Esophagus (tissue), 2 donors: ENCODE data around the gene NBPF4. TPM values are rescaled to one million over a fixed set of nuclear protein-coding genes. Genes with fewer than 3 reads are reported as not detected.
"Not testable (repeated sequence)": the region's sequence is repeated elsewhere in the genome, so short reads cannot be mapped to it uniquely, and the experiment has no call there.

Source experiments
- H3K27ac ChIP-seq, 2 donors: one replicate each; pipeline ENCODE4 v1.5.1; 2013; ENCODE audit warnings: low read depth in 2 of 2, mild to moderate bottlenecking in 2 of 2, inconsistent platforms in 1 of 2, low read length in 1 of 2, moderate library complexity in 1 of 2
- H3K27me3 ChIP-seq, 2 donors: one replicate each; pipeline ENCODE4 v1.6.1; 2013; ENCODE audit warnings: low read length in 2 of 2, control low read depth in 1 of 2, mild to moderate bottlenecking in 1 of 2; ENCODE audit not compliant: insufficient read depth in 2 of 2, control insufficient read depth in 1 of 2
- H3K36me3 ChIP-seq, 2 donors: one replicate each; pipeline ENCODE4 v1.6.1; 2013; ENCODE audit warnings: low read length in 1 of 2; ENCODE audit not compliant: control insufficient read depth in 2 of 2, insufficient read depth in 2 of 2
- H3K4me1 ChIP-seq, 2 donors: one replicate each; pipeline ENCODE4 v1.6.1; 2013; ENCODE audit warnings: low read length in 1 of 2; ENCODE audit not compliant: control insufficient read depth in 2 of 2, insufficient read depth in 2 of 2
- H3K4me3 ChIP-seq, 2 donors: one replicate each; pipeline ENCODE4 v1.5.1; 2013; ENCODE audit warnings: low read length in 2 of 2, mild to moderate bottlenecking in 2 of 2, low read depth in 1 of 2, moderate library complexity in 1 of 2
- H3K9me3 ChIP-seq, 2 donors: one replicate each; pipeline ENCODE4 v1.6.1; 2013; ENCODE audit warnings: mild to moderate bottlenecking in 2 of 2, low read depth in 1 of 2, low read length in 1 of 2, moderate library complexity in 1 of 2; ENCODE audit not compliant: control insufficient read depth in 2 of 2, insufficient read depth in 1 of 2
- WGBS, 2 donors: extraction: QIAGEN DNeasy Blood & Tissue Kit; methylation state at CpG; one replicate each; pipeline ENCODE4 v1.1.7; 2013; 5-methylcytosine and 5-hydroxymethylcytosine counted together
- polyA plus RNA-seq, 2 donors: library from polyadenylated mRNA; stranded (reverse); fragments of 200-250 nt; gene quantifications; one replicate each; pipeline ENCODE4 v1.2.3, GENCODE V29; 2013
- donor health status: healthy with polysubstance abuse.
- donor health status: Bipolar disorder and iron deficiency.

NBPF4 gene, protein sequence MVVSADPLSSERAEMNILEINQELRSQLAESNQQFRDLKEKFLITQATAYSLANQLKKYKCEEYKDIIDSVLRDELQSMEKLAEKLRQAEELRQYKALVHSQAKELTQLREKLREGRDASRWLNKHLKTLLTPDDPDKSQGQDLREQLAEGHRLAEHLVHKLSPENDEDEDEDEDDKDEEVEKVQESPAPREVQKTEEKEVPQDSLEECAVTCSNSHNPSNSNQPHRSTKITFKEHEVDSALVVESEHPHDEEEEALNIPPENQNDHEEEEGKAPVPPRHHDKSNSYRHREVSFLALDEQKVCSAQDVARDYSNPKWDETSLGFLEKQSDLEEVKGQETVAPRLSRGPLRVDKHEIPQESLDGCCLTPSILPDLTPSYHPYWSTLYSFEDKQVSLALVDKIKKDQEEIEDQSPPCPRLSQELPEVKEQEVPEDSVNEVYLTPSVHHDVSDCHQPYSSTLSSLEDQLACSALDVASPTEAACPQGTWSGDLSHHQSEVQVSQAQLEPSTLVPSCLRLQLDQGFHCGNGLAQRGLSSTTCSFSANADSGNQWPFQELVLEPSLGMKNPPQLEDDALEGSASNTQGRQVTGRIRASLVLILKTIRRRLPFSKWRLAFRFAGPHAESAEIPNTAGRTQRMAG
- under 1 TPM in 1 of 2 donors, not detected in 1; 0.02 TPM for polyA plus RNA-seq

DNA sequence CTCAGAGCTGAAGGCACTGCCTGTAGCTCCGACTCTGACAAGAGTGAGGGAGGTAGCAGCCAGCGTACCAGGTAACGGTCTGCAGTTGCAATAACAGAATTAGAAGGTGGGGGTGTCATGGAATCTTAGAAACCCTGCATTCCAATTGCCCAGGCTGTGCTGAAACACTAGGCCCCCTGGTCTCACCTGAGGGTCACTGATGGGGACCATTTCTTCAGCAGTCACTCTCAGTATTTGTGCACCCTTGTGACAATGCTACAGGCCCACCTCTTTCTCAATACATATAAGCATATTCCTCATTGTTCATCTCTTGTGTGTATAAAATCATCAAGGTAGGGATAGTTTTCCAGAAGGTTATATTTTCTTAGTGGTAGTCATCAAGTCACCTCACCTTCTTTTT lies at the start of gene NBPF4:
Gene NBPF4 (minus strand): TSS at position 101 of the 400 bp plus-strand sequence. CDS start 315 bp downstream, outside the sequence.
- not testable (repeated sequence) for H3K9me3 ChIP-seq, H3K4me3 ChIP-seq, H3K4me1 ChIP-seq, H3K36me3 ChIP-seq, H3K27me3 ChIP-seq, H3K27ac ChIP-seq
- no CpG with 5 or more reads among the region's 3 CpGs for WGBS, 2 donors

DNA sequence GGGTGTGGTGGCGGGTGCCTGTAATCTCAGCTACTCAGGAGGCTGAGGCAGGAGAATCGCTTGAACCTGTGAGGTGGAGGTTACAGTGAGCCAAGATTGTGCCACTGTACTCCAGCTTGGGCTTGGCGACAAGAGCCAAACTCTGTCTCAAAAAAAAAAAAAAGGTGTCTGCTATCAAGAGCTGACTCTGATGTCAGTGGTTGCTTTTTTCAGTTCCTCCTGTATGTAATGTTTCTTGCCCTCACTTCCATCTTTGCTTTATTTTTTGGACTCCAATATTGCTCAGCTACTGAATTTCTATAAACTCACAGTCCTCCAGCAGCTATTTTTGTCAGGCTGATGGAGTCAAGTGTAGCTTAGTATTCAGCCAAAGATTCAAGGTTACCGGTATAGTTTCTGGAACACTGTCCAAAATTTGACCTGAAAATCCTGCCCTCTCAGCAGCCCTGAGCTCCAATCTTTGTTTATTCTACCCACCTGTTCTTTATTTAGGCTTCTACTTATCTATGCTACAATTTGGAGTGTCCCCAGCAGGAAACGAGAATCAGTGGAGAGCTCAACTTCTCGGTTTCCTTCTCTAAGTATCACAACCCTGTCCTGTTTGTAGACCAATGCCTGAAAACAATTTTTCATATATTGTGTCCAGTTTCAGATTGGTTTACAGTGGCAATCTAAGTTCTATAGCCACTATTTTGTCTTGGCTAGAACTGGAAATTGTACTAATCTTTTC lies 38.8 kb upstream of the NBPF4 start:
- not testable (repeated sequence) for H3K27me3 ChIP-seq, H3K4me3 ChIP-seq, H3K4me1 ChIP-seq, H3K9me3 ChIP-seq, H3K36me3 ChIP-seq, H3K27ac ChIP-seq
- WGBS, 2 donors, result no CpG with 5 or more reads among the region's 6 CpGs

DNA sequence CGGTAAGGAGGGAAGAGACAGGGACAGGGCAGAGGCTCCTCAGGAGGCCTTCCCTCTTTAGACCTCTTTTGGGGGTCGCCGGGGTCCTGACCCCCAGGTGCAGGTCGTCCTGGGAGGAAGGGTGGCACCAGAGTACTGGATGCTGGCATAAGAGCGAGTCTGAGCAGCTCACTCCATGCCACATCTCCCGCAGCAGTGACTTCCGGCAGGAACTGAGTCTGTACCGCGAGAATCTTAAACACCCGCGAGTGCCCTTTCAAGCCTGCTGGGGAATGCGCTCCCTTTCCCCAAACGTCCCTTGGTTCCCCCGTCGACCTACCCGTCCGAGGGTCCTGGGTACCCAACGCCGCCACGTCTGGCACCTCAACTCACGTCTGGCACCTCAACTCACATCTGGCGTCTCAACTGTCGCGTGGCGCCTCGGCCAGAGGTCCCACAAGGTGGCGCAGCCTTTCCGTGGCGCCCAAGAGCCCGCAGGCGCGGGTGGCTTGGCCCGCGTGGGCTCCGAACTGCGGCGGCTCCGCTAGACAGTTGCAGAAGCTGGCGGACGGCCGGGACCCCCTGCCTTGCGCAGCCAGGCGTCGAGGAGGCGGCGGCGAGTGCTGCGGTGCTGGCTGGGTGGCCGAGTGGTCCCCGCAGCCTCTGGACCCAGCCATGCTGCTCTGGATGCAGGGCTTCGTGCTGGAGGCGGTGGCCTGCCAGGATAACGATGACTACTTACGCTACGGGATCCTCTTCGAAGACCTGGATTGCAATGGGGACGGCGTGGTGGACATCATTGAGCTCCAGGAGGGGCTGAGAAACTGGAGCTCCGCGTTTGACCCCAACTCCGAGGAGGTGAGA lies 28.8 kb upstream of the NBPF4 start:
- H3K4me1 ChIP-seq, H3K36me3 ChIP-seq, H3K9me3 ChIP-seq, H3K27ac ChIP-seq, H3K4me3 ChIP-seq, H3K27me3 ChIP-seq: not testable (repeated sequence)
- no CpG with 5 or more reads among the region's 61 CpGs for WGBS, 2 donors

DNA sequence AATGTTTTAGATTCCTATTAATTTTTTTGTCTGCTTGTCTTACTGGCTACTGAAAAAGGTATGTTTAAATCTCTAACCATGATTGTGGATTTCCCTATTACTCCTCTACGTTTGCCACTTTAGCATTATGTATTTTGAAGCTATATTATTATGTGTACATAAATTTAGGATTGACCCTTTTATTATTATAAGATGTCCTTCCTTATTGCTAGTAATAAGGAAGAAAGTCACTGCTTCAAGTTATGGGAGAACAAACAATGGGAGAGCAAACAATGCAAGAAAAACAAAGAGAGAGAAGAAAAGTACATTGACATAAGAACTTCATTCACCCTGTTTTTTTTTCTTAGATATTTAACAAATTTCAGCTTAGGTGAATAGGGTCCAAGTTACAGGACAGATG lies 23.2 kb upstream of the NBPF4 start:
- not testable (repeated sequence) for H3K4me1 ChIP-seq, H3K9me3 ChIP-seq, H3K36me3 ChIP-seq, H3K27ac ChIP-seq, H3K27me3 ChIP-seq, H3K4me3 ChIP-seq
- WGBS, 2 donors, result 28 to 44% methylated on average over 1 of the region's 1 CpG

DNA sequence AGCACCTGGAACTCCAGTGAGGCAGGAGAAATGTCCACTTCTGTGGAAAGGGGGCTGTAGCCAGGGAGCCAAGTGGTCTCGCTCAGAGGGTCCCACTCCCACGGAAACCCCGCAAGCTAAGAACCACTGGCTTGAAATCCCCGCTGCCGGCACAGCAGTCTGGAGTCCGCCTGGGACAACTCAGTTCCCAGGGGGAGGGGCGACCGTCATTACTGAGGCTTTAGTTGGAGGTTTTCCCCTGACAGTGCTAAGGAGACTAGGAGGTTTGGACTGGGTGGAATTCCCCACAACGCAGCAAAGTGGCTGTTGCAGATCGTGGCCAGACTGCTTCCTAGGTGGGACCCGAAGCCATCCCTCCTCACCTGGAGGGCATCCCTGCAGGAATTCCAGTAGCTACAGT lies 18.1 kb upstream of the NBPF4 start:
- H3K4me3 ChIP-seq, H3K27ac ChIP-seq, H3K9me3 ChIP-seq, H3K4me1 ChIP-seq, H3K27me3 ChIP-seq, H3K36me3 ChIP-seq: not testable (repeated sequence)
- no CpG with 5 or more reads among the region's 11 CpGs for WGBS, 2 donors

DNA sequence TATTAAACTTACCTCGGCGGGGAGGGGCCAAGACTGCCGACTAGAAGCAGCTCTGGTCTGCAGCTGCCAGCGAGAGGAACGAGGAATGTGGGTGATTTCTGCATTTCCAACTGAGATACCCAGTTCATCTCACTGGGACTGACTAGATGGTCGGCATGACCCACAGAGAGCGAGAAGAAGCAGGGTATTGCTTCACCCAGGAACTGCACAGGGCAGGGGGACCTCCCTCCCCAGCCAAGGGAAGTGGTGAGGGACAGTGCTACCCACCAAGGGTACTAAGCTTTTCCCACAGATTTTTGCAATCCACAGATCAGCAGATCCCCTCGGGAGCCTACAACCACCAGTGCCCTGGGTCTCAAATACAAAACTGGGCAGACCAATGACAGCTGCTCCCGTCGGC lies 17.6 kb upstream of the NBPF4 start:
- no CpG with 5 or more reads among the region's 10 CpGs for WGBS, 2 donors
- not testable (repeated sequence) for H3K27me3 ChIP-seq, H3K27ac ChIP-seq, H3K4me1 ChIP-seq, H3K36me3 ChIP-seq, H3K4me3 ChIP-seq, H3K9me3 ChIP-seq

DNA sequence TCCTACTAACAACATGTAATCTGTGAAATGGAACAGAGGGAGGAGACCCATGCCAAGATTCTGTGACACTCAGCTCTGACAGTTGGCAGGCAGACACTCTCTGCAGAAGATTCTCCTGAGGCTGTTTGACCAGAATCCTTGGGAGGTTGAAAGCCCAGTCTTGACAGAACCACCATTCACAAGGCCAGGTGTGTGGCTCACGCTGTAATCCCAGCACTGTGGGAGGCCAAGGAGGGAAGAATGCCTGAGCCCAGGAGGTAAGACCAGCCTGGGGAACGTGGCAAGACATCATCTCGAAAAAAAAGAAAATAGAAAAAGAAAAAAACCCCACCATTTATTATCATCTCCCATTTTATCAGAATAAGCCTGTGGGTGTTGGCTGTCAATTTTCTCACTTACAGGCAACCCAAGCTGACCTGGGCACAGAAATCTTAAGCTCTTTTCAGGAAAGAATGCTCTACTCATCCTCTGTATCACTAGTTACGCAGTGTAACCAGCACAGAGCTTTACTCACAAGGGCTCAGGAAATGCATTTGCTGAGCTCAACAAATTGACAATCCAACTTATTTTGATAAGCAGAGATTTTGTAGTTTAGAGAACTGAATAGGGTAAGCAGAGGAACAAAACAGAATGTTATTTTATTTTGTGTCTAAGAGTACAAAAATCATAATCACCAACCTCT lies 16.8 kb upstream of the NBPF4 start:
- no CpG with 5 or more reads among the region's 4 CpGs for WGBS, 2 donors
- H3K4me3 ChIP-seq, H3K27ac ChIP-seq, H3K4me1 ChIP-seq, H3K9me3 ChIP-seq, H3K27me3 ChIP-seq, H3K36me3 ChIP-seq: not testable (repeated sequence)

DNA sequence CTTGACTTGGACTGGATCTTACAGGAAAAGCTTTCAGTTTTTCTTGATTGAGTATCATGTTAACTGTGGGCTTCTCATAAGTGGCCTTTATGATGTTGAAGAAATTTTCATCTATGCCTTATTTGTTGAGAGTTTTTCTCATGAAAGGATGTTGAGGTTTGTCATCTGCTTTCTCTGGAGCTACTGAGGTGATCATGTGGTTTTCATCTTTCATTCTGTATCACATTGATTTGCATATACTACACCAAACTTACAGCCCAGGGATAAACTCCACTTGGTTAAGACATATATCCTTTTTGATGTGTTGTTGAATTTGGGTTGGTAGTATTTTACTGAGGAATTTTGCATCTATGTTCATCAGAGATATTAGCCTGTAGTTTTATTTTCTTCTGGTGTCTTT lies 11.6 kb upstream of the NBPF4 start:
- not testable (repeated sequence) for H3K36me3 ChIP-seq, H3K4me3 ChIP-seq, H3K9me3 ChIP-seq, H3K27ac ChIP-seq, H3K4me1 ChIP-seq, H3K27me3 ChIP-seq

DNA sequence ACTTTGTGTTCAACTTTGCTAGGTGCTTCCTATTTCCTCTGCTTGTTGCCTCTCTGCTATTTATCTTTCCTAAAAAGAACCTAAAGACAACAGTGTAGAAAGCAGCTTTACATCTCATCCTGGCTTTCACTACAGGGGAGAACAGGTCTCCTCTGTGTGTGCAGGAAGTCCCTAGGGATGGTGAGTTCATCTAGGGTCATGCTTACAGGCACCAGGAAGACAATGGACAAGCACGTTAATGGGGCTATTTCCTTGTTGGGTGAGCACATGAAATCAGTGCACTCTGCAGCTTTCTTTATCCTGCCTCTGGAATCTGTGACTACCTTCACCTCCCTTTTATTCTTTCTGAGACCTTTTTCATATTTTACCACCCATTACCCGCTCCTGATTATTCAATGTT lies 4.5 kb downstream of the NBPF4 start:
- H3K4me1 ChIP-seq, H3K9me3 ChIP-seq, H3K27me3 ChIP-seq, H3K36me3 ChIP-seq, H3K4me3 ChIP-seq, H3K27ac ChIP-seq: not testable (repeated sequence)
- no CpG with 5 or more reads among the region's 2 CpGs for WGBS, 2 donors
